Activated CD8-positive, alpha-beta memory T cell treated with anti-CD3 and anti-CD28 coated beads for 36 hours (primary cell): Measurements from ENCODE around the gene NKD2. TPM values are rescaled to one million over a fixed set of nuclear protein-coding genes. Genes with fewer than 3 reads are reported as not detected.

Source experiments
- CTCF ChIA-PET: fragments of 350-600 bp; sonication (Branson Sonifier 250); formaldehyde crosslinking; loops from one replicate; lab custom pipeline; 2021; ENCODE audit warnings: antibody characterized with exemption; lab: Charles Lee
- POLR2A ChIA-PET: fragments of 350-600 bp; sonication (Branson Sonifier 250); formaldehyde crosslinking; loops from one replicate; lab custom pipeline; 2021; ENCODE audit warnings: antibody characterized with exemption; lab: Charles Lee
- total RNA-seq, 2 experiments: library from RNA; stranded (reverse); gene quantifications; one replicate each; pipeline ENCODE4 v1.2.3, GENCODE V29; 2021

NKD2 gene
- total RNA-seq, 2 experiments from 2014 or later, result 0.40 to 0.59 TPM

DNA sequence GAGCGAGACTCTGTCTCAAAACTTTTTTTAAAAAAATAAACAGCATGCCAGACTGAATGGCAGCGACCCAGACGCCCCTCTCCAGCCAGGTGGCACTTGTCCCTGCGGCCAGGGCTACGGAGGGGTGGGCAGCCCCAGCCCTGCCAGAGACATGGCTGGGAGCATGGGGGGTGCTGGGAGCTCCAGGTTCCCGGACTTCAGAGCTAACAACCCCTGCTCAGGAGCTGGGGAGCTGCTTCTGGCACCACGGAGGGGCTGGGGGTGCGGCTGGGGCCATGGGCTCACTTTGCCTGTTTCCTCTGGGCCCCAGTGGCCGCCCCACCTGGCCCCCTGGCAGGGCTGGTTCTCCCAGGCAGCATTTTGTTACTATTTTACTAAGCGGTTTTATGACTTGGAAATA, 53.3 kb downstream of the NKD2 start:
- ChIA-PET CTCF (no interaction called here), POLR2A (no interaction called here)

DNA sequence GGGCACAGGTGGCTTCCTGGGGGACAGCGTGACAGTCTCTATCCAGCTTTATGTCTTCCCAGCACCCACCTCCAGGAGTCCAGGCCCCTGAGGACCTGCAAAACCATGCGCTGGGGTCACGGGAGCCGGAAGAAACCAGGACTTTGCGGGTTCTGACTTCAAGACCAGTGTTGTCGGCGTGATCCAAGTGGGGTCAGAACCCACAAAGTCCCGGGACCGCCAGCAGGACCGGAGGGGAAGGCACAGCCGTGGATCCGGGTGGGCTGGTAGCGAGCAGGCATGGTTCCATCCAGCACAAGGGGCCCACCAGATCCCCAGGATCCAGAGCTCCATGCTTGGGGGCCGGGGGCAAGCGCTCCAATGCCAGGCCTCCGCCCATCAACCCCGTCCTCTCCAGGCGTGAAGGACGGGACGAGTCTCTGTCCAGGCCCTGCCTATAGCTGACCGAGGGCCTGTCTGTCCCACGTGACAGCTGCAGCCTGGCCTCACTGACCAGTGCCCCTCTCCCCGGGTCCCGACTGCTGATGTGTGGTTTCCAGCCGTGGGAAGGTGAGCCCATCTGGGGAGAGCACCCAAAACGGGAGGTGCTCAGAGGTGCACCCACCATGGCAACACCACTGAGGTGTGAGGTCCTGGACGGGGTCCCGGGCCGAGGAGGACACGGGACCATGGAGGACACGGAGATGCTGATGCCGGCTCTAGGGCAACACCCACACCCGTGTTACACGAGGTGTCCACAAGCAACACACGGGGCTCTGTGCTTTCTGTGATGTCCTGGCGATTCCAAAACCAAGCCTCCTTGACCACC, 54.4 kb downstream of the NKD2 start:
- POLR2A ChIA-PET, result no interaction called here
- CTCF ChIA-PET, result no interaction called here

DNA sequence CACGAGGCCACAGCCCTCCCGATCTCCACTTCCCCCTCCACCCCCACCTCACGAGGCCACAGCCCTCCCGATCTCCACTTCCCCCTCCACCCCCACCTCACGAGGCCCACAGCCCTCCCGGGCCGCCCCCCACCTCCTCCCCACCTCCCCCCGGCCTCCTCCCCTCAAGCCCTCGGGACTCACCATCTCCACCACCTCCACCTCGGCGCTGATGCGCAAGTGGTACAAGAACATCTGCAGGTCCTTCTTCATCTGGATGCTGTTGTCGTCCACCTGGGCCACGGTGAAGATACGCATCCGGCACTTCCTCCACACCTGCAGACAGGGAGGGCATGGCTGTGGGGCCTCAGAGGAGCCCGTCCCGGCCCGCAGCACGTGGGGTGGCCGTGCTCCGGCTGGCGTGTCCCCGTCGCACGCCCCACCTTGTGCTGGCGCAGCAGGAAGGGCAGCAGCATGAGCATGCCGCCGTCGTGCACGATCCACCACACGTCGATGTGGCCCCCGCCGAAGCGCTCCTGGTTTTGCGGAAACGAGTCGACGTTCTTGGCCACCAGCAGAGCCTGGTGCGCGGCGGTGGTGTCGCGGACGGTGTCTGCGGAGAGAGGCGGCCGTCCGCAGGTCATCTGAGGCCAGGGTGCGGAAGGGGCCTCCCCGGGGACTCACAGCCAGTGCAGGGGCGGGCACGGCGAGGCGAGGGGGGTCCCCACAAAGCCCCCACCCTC, 55.2 kb downstream of the NKD2 start:
- ChIA-PET POLR2A (no interaction called here), CTCF (no interaction called here)

DNA sequence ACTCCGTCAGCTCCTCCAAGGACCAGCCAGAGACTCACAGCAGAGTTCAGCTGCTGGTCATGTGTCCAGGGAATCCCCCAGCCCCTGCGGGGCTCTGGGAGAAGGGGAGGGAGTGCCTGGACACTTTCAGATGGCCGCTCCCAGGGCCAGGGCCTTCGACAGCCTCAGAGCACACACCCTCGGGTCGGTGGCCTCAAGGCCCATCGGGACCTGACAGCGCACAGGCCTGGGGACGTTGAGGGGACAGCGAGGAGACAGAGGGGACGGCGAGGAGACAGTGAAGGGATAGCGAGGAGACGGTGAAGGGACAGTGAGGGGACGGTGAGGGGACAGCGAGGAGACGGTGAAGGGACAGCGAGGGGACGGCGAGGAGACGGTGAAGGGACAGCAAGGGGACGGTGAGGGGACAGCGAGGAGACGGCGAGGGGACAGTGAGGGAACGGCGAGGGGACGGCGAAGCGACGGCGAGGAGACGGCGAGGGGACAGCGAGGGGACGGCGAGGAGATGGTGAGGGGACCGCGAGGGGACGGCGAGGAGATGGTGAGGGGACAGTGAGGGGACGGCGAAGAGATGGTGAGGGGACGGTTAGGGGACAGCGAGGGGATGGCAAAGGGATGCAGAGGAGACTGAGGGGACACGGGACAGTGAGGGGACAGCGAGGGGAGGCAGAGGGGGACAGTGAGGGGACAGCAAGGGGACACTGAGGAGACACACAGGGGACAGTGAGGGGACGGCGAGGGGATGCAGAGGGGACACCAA, 56.0 kb downstream of the NKD2 start:
- POLR2A ChIA-PET, result no interaction called here
- CTCF ChIA-PET, result no interaction called here

DNA sequence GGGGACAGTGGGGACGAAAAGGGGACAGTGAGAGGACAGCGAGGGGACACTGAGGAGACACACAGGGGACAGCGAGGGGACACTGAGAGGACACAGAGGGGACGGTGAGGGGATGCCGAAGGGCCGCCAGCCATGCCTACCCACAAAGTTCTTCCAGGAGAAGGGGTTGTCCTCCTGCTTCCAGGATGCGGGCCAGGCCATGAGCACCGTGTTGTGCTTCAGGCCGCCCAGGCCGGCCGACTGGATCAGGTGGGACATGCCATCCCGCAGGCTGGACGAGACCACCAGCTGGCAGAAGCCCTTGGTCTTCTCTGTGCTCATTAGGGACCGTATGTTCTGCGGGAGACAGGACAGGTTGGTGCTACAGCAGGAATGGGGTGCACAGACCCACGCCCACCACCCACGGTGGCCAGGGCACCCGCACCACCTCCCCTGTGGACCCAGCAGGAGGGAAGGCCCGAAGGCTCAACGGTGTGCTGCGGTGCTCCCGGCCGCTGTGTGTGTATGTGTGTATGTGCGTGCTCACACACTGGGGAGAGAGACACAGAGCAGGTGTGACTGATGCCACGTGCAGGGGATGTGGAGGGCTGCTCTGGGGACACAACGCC, 56.6 kb downstream of the NKD2 start:
- ChIA-PET CTCF (no interaction called here), POLR2A (no interaction called here)

DNA sequence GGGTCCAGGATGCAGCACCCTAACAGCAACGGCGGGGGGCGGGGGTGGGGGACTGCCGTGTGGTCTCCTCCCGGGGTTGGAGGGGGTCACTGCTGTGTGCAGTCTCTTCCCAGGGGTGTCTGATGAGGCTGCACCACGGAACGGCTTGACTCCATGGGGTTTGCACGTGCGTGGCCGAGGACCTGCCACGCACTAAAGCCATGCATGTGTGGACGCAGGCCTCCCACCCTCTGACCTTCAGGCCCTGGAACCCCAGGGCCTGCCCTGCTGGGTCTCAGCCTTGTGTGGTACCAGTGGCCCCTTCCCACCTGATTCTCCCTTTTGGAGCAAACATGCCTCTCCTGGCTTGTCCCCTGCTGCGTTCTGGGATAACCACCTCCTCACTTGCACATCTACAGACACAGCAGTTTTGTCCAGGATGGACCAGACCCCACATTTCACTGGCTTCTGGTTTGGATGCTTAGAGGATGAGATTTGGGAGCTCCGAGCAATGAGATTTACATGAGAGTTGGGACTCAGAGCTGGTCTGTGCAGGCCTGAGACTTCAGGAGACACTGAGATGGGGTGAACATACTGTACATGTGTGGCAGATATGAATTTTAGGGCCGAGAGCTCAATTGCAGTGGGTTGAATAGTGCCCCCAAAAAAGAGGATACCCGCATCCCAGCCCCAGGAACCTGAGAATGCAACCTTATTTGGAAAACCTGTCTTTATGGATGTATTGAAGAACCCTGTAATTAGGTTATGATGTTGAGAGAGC, 57.5 kb downstream of the NKD2 start:
- POLR2A ChIA-PET, result no interaction called here
- CTCF ChIA-PET, result no interaction called here

DNA sequence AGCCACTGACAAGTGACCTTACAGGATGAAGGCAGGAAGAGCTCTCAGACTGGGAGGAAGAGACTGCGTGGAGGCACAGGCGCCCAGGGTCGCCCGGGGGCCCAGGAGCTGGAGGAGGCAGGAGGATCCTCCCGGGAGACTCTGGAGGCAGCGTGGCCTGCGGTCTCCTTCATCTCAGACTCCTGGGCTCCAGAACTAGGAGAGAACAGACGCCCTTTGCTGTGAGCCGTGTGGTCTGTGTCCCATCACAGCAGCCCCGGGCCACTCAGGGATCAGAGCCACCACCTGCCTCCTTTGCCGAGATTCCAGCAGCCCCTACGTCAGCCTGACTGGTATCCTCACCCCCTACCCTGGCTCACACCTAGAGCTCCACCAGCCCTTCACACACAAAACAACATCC, 58.1 kb downstream of the NKD2 start:
- POLR2A ChIA-PET, result no interaction called here

DNA sequence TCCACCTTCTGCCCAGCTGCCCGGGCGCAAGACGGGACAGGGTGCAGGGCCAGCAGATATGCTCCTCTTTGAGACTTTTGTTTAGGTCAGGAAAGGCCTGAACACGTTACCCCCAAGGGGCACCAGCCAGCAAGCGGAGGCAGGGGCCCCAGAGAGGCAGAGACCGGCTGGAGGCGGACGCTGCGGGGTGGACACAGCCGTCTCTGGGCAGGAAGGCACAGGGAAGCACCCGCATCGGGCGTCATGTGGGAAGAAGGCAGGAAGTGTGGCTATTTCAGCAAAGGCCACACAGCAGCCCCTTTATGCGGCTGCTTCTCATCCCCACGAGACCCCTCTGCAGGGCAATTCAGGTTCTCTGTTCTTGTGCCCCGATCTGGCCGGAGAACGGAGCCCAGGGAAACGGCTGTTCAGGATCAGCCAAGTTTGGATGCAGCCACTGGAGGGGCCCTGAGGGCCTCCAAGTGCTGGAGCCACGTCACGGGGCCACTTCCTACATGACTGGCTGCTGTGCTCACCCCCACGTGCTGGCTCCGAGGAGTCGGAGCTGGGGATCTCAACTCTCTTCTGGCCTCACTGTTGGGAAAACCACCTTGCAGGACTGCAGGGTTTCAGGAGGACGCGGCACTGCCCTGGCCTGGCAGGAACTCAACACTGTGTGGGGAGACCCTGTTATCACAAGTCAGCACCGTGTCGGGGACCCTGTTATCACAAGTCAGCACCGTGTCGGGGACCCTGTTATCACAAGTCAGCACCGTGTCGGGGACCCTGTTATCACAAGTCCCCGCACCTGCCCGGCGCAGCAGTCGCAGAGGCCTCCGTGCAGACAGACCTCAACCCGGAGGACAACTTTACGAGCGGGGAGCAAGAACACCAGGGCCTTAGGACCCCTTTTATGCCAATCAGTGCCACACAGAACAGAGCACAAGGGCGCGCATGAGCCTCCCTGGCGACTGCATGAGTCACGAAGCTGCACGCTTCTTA, 58.8 kb downstream of the NKD2 start:
- POLR2A ChIA-PET, result no interaction called here
- CTCF ChIA-PET, result no interaction called here

More for the DNA sequence above, 58.1 kb downstream of the NKD2 start:
- CTCF ChIA-PET, result no interaction called here

DNA sequence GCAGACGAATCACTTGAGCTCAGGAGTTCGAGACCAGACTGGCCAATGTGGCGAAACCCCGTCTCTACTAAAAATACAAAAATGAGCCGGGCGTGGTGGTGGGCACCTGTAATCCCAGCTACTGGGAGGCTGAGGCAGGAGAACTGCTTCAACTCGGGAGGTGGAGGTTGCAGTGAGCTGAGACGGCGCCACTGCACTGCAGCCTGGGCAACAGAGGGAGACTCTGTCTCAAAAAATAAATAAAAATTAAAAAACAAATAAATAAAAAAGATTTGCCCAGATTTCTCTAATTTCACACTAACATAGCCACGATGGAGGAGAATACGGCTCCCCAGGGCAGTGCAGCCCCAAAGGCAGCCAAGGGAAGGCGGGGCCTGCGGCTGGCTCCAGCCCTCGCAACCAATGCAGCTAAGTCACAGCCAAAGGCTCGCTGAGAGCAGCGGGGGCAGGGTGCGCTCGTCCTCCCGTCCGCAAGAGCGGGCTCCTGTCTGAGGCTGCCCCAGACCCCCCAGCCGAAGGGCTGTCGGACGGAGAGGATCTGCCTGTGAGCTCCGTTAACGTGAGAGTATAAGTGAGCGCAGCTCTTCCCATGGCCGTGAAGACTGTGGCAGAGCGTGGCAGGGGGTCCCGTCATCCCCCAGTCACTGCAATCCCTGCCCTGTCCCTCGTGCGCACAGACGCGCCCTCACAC, 59.7 kb downstream of the NKD2 start:
- ChIA-PET CTCF (no interaction called here), POLR2A (no interaction called here)

DNA sequence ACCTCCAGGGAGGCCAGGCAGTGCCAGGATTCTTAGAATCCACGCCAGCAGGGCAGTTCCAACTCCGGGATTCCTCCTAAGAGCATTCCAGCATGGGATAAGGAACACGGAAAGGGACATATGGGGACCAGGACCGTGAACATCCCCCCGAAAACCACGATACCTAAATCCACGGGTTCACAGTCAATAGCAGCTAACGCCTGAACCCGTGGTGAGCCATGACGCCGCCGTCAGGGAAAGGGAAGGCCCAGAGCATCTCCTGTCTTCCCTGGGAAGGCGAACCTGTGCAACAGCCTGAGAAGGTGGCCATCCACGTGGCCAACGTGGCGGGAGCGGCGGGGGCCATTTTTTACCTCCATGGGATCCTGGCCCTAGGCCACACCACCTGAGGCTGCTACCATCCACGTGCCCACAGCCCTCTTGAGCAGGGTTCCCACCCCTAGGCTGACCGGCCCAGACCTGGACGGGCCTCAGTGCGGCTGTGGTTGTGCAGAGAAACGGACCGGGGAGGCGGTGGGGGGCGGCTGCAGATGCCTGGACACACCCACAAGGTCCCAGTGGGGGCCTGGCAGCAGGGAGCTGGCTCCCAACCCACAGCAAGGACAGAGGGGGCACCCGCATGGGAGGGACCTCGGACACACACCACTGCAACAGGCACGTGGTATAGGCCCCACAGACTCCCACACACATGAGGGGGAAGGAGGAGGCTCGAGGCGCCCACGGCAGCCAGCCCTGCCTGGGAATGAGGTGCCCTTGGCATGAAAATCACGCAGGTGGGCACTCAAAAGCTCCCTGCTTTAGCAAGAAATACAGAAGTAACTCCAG, 60.5 kb downstream of the NKD2 start:
- POLR2A ChIA-PET, result no interaction called here
- CTCF ChIA-PET, result no interaction called here

DNA sequence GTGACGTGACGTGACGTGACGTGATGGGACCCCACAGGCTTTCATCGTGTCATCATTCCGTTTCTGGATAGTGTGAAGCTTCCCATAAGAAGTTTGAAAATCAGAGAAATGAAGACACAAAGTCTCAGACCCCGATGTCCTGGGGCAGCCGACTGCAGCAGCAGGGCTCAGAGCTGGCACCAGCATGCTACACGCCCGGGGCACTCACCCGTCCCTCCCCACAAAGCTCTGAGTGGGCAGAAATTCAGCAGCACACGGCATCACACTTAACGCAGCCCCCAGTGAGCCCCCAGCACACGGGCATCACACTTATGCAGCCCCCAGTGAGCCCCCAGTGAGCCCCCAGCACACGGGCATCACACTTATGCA, 61.1 kb downstream of the NKD2 start:
- CTCF ChIA-PET, result no interaction called here

DNA sequence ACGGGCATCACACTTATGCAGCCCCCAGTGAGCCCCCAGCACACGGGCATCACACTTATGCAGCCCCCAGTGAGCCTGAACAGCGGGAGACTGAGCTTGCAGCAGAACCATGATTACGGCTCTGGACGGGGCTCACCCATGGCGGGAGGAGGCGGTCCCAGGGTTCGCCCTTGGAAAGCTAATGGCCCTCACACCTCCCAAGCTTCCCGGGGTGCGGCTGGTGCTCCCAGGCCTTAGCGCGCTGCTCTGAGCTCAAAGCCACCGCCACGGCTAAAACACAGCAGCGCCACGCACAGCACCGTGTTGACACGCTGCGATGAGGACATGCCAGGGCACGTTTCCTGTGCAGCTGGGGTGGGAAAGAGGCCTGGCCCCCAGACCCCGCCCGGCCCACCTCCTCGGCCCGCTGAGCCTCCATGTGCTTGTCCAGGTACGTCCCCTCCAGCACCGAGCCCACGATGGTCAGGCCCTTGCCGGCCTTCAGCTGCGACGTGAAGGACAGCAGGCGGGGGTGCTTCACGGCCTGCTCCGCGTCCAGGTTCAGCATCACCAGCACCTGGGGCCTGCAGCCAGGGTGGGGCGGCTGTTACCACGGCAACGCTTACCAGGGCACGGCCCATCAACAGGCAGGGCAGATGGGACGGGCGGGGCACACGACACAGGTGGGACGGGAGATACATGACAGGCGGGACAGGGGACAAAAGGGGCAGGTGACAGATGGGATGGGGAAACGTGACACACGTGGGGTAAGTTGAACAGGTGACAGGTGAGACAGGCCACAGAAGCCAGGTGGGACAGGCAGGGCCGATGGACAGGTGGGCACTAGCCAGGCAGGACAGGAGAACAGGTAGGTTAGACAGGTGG, 64.9 kb downstream of the NKD2 start:
- ChIA-PET POLR2A (no interaction called here), CTCF (no interaction called here)

More for the DNA sequence above, 61.1 kb downstream of the NKD2 start:
- POLR2A ChIA-PET, result no interaction called here

DNA sequence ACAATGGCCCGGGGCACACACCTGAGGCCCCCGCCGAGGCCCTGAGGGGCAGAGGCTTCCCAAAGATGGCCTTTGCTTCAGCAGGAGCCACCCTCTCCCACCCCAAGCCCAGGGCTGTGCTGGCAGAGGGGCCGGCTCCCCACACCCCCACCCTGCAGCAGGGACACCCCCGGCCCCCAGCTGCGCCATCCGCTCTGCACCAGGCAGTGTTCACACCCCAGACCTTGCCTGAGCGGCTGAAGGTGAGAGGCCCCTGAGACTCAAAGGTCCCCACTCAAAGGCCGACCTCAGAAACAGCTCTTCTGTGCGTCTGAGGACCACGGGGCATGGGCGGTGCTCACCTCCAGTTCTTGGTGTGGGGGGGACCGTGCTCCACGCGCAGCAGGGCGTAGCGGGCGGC, 65.6 kb downstream of the NKD2 start:
- ChIA-PET CTCF (no interaction called here), POLR2A (interaction anchor here (0.7 kb wide), 1 partner anchor 154 kb away, joined by 3 read pairs; no protein-coding TSS in a partner anchor)

DNA sequence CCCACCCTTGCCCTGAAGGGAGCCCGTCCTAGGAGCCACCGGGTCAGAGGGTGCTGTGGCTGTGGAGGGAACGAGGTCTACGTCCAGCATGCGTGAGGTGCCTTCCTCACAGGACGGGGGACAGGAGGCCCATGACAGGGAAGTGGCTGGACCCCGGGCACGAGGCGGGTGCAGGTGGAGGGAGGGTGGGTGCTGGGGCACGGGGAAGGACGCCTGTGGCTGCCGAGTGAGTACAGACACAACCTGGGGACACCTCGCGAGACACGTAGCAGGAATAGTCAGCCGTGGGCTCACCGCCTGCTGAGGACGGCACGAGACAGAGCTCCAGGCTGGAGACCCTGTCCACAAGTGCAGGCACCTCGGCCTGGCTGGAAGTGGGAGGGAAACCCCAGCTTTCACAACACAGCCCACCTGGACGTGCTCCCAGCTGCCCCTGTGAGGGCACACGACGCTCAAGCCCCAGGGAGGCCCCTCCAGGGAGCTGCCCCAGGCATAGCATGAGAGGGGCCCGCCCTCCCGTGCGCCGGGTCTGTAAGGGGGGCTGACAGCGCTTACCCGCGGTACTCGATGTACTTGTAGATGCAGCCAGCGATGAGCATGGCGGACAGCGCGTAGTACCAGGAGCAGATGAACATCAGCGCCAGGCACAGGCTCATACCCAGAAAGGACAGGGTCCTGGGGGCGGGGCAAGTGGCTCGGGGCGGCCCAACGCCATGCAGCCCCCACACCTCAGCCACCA, 66.4 kb downstream of the NKD2 start:
- ChIA-PET POLR2A (interaction anchor here (0.7 kb wide), 1 partner anchor 153 kb away, joined by 3 read pairs; no protein-coding TSS in a partner anchor), CTCF (no interaction called here)

DNA sequence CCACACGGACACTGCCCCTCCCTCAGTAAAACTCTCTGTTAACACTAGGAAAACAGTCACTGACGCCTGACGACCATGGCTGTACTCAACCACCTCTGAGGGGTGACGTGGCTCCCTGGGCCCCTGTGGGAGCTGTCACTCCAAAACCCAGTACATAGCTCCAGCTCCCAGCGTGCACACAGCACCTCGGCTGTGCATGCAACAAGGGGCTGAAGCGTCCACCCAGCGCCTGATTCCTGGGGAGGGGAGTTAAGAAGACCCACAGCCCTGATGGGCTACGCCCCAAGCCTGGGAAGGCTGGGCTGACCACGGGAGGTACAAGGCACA, 66.9 kb downstream of the NKD2 start:
- ChIA-PET POLR2A (no interaction called here), CTCF (no interaction called here)
